Activated CD4-positive, alpha-beta memory T cell treated with anti-CD3 and anti-CD28 coated beads for 36 hours (primary cell): ENCODE results near the gene USB1. TPM values are rescaled to one million over a fixed set of nuclear protein-coding genes. Genes with fewer than 3 reads are reported as not detected.

ENCODE experiments used
- CTCF ChIA-PET: fragments of 350-600 bp; sonication (Branson Sonifier 250); formaldehyde crosslinking; loops from one replicate; lab custom pipeline; 2021; ENCODE audit warnings: antibody characterized with exemption, inconsistent platforms; lab: Charles Lee
- POLR2A ChIA-PET: fragments of 350-600 bp; sonication (Branson Sonifier 250); formaldehyde crosslinking; loops from one replicate; lab custom pipeline; 2021; ENCODE audit warnings: antibody characterized with exemption; lab: Charles Lee
- DNase-seq: peaks from one replicate; pipeline ENCODE4 v3.0.0-alpha.2; 2020
- H3K27ac Mint-ChIP-seq: one replicate; pipeline ENCODE4 v1.8.0; 2021; ENCODE audit warnings: mixed read lengths
- H3K27me3 Mint-ChIP-seq: one replicate; pipeline ENCODE4 v1.8.0; 2021; ENCODE audit warnings: mixed read lengths
- H3K36me3 Mint-ChIP-seq: one replicate; pipeline ENCODE4 v1.8.0; 2021; ENCODE audit warnings: mixed read lengths
- H3K4me1 Mint-ChIP-seq: one replicate; pipeline ENCODE4 v1.8.0; 2021; ENCODE audit warnings: low read depth, mixed read lengths
- H3K4me3 Mint-ChIP-seq: one replicate; pipeline ENCODE4 v1.8.0; 2021; ENCODE audit warnings: mild to moderate bottlenecking, mixed read lengths
- H3K9me3 Mint-ChIP-seq: one replicate; pipeline ENCODE4 v1.8.0; 2021; ENCODE audit warnings: mixed read lengths
- intact Hi-C: fragments of 100-400 bp; cut with micrococcal nuclease; formaldehyde crosslinking; loops from one replicate; pipeline ENCODE4 v1.15.1; 2023
- total RNA-seq, 2 experiments: library from RNA; stranded (reverse); gene quantifications; one replicate each; pipeline ENCODE4 v1.2.3, GENCODE V29; 2021

USB1 gene
- total RNA-seq, 2 experiments from 2014 or later = 42.2 to 46.0 TPM

GRCh38 chr16:58041628-58041955 is 40.4 kb downstream of the USB1 start:
- Mint-ChIP-seq H3K9me3 (no peaks in the 10 kb centered on the region), H3K27ac (no peak overlapping the region), H3K4me3 (no peak overlapping the region), H3K4me1 (no peaks in the 10 kb centered on the region), H3K27me3 (no peaks in the 10 kb centered on the region), H3K36me3 (no peaks in the 10 kb centered on the region)
- POLR2A ChIA-PET = no interaction called here
- CTCF ChIA-PET = no interaction called here
- no peak for DNase-seq
- intact Hi-C loops = no loop called here

- intact Hi-C loops = no loop called here
- no peak overlapping the region for H3K27ac Mint-ChIP-seq
- no peaks in the 10 kb centered on the region for H3K9me3 Mint-ChIP-seq
- DNase-seq = no peak
- no peak overlapping the region for H3K4me3 Mint-ChIP-seq
- ChIA-PET CTCF (no interaction called here), POLR2A (no interaction called here)
- H3K36me3 Mint-ChIP-seq = no peaks in the 10 kb centered on the region
- no peaks in the 10 kb centered on the region for H3K27me3 Mint-ChIP-seq
- H3K4me1 Mint-ChIP-seq = no peaks in the 10 kb centered on the region
Observed at GRCh38 chr16:58042001-58042885, 41.0 kb downstream of the USB1 start.

GRCh38 chr16:58042886-58043515 is 41.8 kb downstream of the USB1 start:
- no peak overlapping the region for H3K4me3 Mint-ChIP-seq
- DNase-seq = no peak
- H3K4me1 Mint-ChIP-seq = no peaks in the 10 kb centered on the region
- no peak overlapping the region for H3K27ac Mint-ChIP-seq
- intact Hi-C loops = no loop called here
- no peaks in the 10 kb centered on the region for H3K27me3 Mint-ChIP-seq
- ChIA-PET POLR2A (no interaction called here), CTCF (no interaction called here)
- H3K36me3 Mint-ChIP-seq = no peaks in the 10 kb centered on the region
- no peaks in the 10 kb centered on the region for H3K9me3 Mint-ChIP-seq

GRCh38 chr16:58043571-58044155 is 42.5 kb downstream of the USB1 start:
- DNase-seq = no peak
- no peaks in the 10 kb centered on the region for H3K27me3 Mint-ChIP-seq
- ChIA-PET POLR2A (no interaction called here), CTCF (no interaction called here)
- no peak overlapping the region for H3K4me3 Mint-ChIP-seq
- H3K4me1 Mint-ChIP-seq = no peaks in the 10 kb centered on the region
- no peaks in the 10 kb centered on the region for H3K9me3 Mint-ChIP-seq
- intact Hi-C loops = no loop called here
- H3K27ac Mint-ChIP-seq = no peak overlapping the region
- no peaks in the 10 kb centered on the region for H3K36me3 Mint-ChIP-seq

- Mint-ChIP-seq H3K9me3 (no peaks in the 10 kb centered on the region), H3K36me3 (no peaks in the 10 kb centered on the region), H3K4me3 (no peak overlapping the region), H3K27me3 (no peaks in the 10 kb centered on the region), H3K27ac (no peak overlapping the region), H3K4me1 (no peaks in the 10 kb centered on the region)
- intact Hi-C loops = no loop called here
- ChIA-PET CTCF (no interaction called here), POLR2A (no interaction called here)
- no peak for DNase-seq
Observed at GRCh38 chr16:58044266-58045019, 43.2 kb downstream of the USB1 start.

- H3K36me3 Mint-ChIP-seq = no peaks in the 10 kb centered on the region
- no peak overlapping the region for H3K27ac Mint-ChIP-seq
- H3K27me3 Mint-ChIP-seq = no peaks in the 10 kb centered on the region
- no peak overlapping the region for H3K4me3 Mint-ChIP-seq
- POLR2A ChIA-PET = no interaction called here
- no peak for DNase-seq
- intact Hi-C loops = no loop called here
- H3K4me1 Mint-ChIP-seq = no peaks in the 10 kb centered on the region
- H3K9me3 Mint-ChIP-seq = no peaks in the 10 kb centered on the region
- CTCF ChIA-PET = no interaction called here
Observed at GRCh38 chr16:58045096-58045495, 43.9 kb downstream of the USB1 start.

GRCh38 chr16:58046054-58046881 is 45.1 kb downstream of the USB1 start:
- DNase-seq = no peak
- intact Hi-C loops = no loop called here
- H3K4me1 Mint-ChIP-seq = no peaks in the 10 kb centered on the region
- H3K27ac Mint-ChIP-seq = no peak overlapping the region
- H3K36me3 Mint-ChIP-seq = no peaks in the 10 kb centered on the region
- no peaks in the 10 kb centered on the region for H3K27me3 Mint-ChIP-seq
- no peaks in the 10 kb centered on the region for H3K9me3 Mint-ChIP-seq
- CTCF ChIA-PET = no interaction called here
- POLR2A ChIA-PET = no interaction called here
- H3K4me3 Mint-ChIP-seq = no peak overlapping the region

GRCh38 chr16:58046936-58047335 is 45.7 kb downstream of the USB1 start:
- Mint-ChIP-seq H3K4me3 (no peak overlapping the region), H3K27me3 (no peaks in the 10 kb centered on the region), H3K36me3 (no peaks in the 10 kb centered on the region), H3K4me1 (no peaks in the 10 kb centered on the region), H3K27ac (no peak overlapping the region), H3K9me3 (no peaks in the 10 kb centered on the region)
- POLR2A ChIA-PET = no interaction called here
- CTCF ChIA-PET = no interaction called here
- DNase-seq = no peak
- intact Hi-C loops = no loop called here

- no peaks in the 10 kb centered on the region for H3K4me1 Mint-ChIP-seq
- no peak overlapping the region for H3K4me3 Mint-ChIP-seq
- intact Hi-C loops = no loop called here
- CTCF ChIA-PET = no interaction called here
- H3K9me3 Mint-ChIP-seq = no peaks in the 10 kb centered on the region
- POLR2A ChIA-PET = no interaction called here
- no peaks in the 10 kb centered on the region for H3K27me3 Mint-ChIP-seq
- H3K36me3 Mint-ChIP-seq = no peaks in the 10 kb centered on the region
- no peak overlapping the region for H3K27ac Mint-ChIP-seq
- no peak for DNase-seq
Observed at GRCh38 chr16:58047557-58048348, 46.5 kb downstream of the USB1 start.

GRCh38 chr16:58048494-58049231 is 47.5 kb downstream of the USB1 start:
- H3K27me3 Mint-ChIP-seq = no peaks in the 10 kb centered on the region
- no peaks in the 10 kb centered on the region for H3K36me3 Mint-ChIP-seq
- POLR2A ChIA-PET = no interaction called here
- no peak for DNase-seq
- no peak overlapping the region for H3K4me3 Mint-ChIP-seq
- CTCF ChIA-PET = no interaction called here
- intact Hi-C loops = no loop called here
- H3K9me3 Mint-ChIP-seq = no peaks in the 10 kb centered on the region
- H3K4me1 Mint-ChIP-seq = no peaks in the 10 kb centered on the region
- H3K27ac Mint-ChIP-seq = no peak overlapping the region
